PFSK-1 (cell line): ENCODE measurements around the gene HAND1.

Experiments used
- FOXP2 ChIP-seq: optimal IDR thresholded peaks from 2 replicates; pipeline ENCODE3; 2011; ENCODE audit warnings: borderline replicate concordance, control low read depth, inconsistent platforms; ENCODE audit not compliant: insufficient read depth; ENCODE audit errors: extremely low read length, extremely low read depth
- POLR2AphosphoS5 ChIP-seq: IDR thresholded peaks from 2 replicates; pipeline ENCODE4 v1.6.1; 2012; ENCODE audit warnings: low read depth, mild to moderate bottlenecking, control low read depth, low read length, moderate library complexity
- SIN3A ChIP-seq: IDR thresholded peaks from 2 replicates; pipeline ENCODE4 v1.6.1; 2012; ENCODE audit warnings: mild to moderate bottlenecking, low read length, moderate library complexity, borderline replicate concordance; ENCODE audit not compliant: insufficient read depth
- TAF1 ChIP-seq: IDR thresholded peaks from 2 replicates; pipeline ENCODE4 v1.6.1; 2012; ENCODE audit warnings: low read length, control low read depth, borderline replicate concordance; ENCODE audit not compliant: insufficient read depth
- TF ChIP-seq, protein P1 (sequence below), 2 experiments: IDR thresholded peaks; 2 replicates each; pipeline versions ENCODE4 v1.6.1 to v1.8.0; 2011 to 2012; ENCODE audit warnings: low read depth in 2 of 2, low read length in 2 of 2, control low read depth in 1 of 2, inconsistent platforms in 1 of 2, mild to moderate bottlenecking in 1 of 2, moderate library complexity in 1 of 2; ENCODE audit not compliant: insufficient read depth in 1 of 2

HAND1 gene

DNA sequence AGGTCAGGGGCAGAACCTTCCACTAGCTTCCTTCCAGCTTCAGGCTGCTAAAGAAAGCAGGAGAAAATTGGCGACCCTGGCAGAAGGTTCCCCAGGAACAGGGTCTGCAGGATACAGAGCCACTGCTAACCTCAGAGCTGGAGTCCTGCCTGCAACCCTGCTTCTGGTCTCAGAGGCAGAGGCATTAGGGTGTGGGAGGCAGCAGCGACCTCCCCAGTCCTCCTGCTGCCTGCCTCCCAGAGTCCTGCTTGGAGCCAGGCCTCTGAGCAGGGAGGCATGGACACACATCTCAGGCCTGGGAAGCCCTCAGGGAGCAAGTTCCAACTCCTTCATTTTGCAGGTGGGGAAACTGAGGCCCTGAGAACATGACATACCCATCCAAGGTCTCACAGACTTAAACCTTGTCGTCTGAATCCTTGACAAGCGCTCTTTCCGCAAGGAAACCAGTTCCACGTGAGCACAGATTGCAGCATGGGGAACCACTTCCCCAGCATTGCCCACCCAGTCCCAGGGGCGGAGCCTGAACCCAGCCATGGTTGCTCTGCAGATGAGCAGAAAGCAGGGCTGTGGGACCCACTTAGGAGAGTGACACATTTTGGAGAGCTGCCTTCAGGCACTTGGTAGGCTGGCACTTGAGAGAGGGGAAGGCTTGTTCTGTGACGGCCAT is 28.2 kb upstream of the HAND1 start:
- TF ChIP-seq TAF1 (no peak), FOXP2 (no peak), SIN3A (no peak), POLR2AphosphoS5 (no peak)
- TF ChIP-seq, protein P1, sequence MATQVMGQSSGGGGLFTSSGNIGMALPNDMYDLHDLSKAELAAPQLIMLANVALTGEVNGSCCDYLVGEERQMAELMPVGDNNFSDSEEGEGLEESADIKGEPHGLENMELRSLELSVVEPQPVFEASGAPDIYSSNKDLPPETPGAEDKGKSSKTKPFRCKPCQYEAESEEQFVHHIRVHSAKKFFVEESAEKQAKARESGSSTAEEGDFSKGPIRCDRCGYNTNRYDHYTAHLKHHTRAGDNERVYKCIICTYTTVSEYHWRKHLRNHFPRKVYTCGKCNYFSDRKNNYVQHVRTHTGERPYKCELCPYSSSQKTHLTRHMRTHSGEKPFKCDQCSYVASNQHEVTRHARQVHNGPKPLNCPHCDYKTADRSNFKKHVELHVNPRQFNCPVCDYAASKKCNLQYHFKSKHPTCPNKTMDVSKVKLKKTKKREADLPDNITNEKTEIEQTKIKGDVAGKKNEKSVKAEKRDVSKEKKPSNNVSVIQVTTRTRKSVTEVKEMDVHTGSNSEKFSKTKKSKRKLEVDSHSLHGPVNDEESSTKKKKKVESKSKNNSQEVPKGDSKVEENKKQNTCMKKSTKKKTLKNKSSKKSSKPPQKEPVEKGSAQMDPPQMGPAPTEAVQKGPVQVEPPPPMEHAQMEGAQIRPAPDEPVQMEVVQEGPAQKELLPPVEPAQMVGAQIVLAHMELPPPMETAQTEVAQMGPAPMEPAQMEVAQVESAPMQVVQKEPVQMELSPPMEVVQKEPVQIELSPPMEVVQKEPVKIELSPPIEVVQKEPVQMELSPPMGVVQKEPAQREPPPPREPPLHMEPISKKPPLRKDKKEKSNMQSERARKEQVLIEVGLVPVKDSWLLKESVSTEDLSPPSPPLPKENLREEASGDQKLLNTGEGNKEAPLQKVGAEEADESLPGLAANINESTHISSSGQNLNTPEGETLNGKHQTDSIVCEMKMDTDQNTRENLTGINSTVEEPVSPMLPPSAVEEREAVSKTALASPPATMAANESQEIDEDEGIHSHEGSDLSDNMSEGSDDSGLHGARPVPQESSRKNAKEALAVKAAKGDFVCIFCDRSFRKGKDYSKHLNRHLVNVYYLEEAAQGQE (IDR thresholded peaks at IDR 0.05; ENCODE audit: insufficient read depth in 1 of 2, low read depth in 2 of 2, low read length in 2 of 2): no peak

DNA sequence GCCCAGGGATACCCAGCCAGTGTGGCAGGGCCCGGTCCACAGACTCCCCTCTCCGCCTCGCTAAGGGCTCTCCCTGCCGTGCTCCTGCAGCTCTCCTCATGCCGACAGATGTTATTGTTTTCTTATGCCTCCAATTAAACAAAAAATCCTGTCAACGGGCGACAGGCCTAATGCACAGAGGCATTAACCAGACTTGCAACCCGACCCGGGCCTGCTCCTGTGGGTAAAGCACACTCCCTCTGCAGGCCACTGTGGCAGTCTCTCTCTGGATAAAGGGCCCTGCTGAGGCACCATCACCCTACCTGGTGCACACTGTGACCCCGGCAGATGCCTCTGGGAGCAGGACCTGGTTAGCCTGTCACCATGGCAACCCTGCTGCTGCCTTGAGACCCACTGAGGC is 27.5 kb upstream of the HAND1 start:
- TF ChIP-seq FOXP2: no peak
- TF ChIP-seq SIN3A: no peak

GRCh38 chr5:154503698-154504039 is 25.6 kb upstream of the HAND1 start:
- TF ChIP-seq TAF1 (no peak), POLR2AphosphoS5 (no peak), SIN3A (no peak)
- TF ChIP-seq, protein P1 (IDR thresholded peaks at IDR 0.05; ENCODE audit: insufficient read depth in 1 of 2, low read depth in 2 of 2, low read length in 2 of 2): no peak

GRCh38 chr5:154502180-154502579 is 24.2 kb upstream of the HAND1 start:
- TF ChIP-seq, protein P1 (IDR thresholded peaks at IDR 0.05; ENCODE audit: insufficient read depth in 1 of 2, low read depth in 2 of 2, low read length in 2 of 2): no peak
- TF ChIP-seq SIN3A (no peak), FOXP2 (no peak), POLR2AphosphoS5 (no peak), TAF1 (no peak)

- TF ChIP-seq, protein P1 (IDR thresholded peaks at IDR 0.05; ENCODE audit: insufficient read depth in 1 of 2, low read depth in 2 of 2, low read length in 2 of 2): no peak
- TF ChIP-seq FOXP2: no peak
- no peak for TF ChIP-seq POLR2AphosphoS5
- no peak for TF ChIP-seq SIN3A
These were observed 23.5 kb upstream of the HAND1 start for GRCh38 chr5:154501566-154501965.
